Kidney tubule cell (primary cell): ENCODE results near the gene RIMS1.

Source experiments
- DNase-seq: peaks from one replicate; pipeline ENCODE4 v3.0.0-alpha.2; 2018; ENCODE audit warnings: low spot score

Gene RIMS1

DNA sequence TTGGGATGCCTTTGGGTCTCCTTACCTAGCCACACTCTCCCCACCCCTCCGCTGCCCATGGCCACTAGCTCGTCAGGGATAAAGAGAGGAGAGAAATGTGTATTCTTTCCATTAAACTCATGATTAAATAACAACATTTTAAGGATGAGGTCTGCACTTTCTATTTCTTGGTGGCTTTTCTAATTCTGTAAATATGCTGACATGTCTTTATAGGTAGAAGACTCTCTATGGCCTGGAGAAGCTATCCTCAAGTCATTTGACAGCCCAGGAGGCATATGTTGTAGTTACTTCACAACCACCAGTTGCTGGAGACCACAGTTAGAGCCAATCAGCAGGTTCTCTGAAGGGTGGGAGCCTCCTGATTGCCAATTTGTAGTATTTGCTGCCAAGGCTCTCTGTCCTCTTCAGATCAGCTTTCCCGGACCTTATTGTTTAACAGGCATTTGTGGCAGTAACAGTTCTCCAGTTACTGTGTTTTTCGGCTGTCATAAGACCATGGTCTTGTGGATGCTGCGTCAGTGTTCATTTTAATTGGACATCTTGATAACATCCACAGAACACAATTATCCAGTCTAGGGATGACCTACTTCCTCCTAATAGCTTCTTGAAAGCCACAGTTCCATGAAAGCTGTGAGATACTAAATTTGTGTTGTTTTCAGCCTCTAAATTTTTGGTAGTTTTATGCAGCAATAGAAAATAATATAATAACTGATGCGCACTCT, 530.6 kb downstream of the RIMS1 start:
- DNase-seq, result no peak

DNA sequence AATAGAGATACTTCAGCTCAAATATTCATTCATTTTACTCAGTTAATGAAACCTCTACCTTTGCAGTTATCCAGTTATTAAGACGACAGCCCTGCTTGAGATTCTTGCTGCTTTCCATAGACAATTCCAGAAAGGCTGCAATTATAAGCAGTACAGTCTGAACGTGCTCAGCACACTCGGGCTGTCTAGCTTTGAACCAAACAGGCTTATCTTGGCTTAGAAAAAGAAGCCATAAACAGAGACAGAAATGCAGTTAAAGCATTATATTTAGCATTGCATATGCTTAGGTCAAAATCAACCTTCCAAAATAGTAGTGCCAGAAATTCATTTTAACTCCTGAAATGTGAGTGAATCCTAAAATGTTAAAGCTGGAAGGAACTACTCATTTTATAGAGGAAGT, 531.4 kb downstream of the RIMS1 start:
- no peak for DNase-seq

DNA sequence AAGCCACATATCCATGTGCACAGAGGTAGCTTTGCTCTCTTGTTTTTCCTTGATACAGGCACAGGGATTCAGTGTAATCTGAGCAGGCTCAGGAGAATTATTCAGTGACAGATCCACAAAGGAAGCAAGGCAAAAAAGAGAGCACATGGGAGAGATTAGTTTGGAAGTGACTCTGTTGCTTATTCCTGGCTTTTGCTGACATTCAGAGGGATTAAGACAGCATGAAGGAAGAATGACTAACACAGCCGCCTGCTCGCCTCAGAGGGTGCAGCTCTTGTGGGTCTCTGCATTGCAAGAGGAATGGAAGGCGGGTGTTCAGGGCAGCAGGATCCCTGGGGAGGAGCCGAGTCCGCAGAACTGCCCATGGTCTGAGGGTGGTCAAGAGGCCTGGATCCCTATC, 532.1 kb downstream of the RIMS1 start:
- peak; percentile 12 for DNase-seq

DNA sequence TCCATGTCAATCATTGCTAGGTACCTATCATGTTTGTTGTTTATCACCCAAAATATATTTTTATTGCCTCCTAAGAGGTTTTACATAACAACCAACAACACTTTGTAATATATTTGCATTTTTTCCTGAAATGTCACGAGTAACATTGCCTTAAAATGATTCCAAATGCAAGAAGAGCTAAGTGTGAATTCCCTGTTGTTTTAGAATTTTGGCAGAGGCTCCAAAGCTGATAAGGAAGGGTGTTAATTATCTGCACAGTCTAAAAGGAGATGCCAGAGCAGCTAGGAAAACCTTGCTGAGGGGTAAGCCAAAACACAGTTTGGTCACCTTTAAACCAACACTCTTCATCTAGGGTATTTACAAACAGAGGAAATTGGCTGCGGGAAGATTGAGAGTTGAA, 533.6 kb downstream of the RIMS1 start:
- no peak for DNase-seq

DNA sequence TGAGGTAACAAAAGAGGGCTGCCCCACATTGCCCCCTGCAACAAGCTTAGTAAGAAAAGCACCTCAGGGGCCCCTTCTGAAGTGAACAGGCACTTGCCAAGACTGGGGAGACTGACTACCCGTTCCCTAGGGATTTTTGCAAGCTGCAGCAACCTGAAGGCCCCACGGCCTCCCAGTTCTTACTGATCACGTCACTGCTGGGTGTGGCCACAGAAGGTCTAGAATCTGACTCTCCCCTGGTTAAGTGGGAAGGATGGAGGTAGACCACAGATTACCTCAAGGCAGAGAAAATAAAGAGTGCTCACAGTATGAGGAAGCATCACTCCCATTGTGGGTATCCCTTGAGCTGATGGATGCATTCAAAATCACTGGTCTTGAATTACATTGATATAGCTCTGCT, 534.1 kb downstream of the RIMS1 start:
- no peak for DNase-seq

DNA sequence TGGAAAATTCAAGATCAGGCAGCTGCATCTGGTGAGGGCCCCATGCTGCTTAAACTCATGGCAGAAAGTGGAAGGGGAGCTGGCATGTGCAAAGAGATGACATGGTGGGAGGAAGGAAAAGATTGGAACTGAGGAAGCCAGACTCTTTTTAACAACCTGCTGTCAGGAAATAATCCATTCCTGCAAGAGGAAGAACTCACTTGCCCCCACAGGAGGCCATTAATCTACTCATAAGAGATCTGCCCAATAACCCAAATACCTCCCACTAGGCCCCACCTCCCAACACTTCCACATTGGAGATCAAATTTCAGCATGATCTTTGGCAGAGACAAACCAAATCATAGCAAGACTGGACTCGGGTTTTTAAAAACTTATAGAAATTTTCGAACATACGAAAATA, 535.0 kb downstream of the RIMS1 start:
- DNase-seq, result no peak

DNA sequence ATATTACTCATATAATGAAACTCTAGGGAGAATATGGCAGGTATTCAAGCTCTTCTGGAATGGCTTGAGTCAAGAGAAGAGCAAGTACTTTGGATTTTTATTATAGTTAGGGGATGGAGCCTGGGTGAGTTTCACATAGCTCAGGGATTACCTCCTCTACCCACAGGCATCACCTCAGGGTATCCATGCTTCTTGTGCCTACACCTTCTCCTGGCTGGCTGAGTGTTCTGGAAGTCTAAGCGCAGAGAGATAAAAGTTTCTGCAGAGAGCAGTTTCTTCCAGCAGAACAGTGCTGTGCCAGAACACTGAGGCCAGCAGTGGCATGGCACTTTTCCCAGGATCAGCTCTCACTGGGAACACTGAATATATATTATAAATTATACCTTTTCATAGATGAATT, 535.8 kb downstream of the RIMS1 start:
- DNase-seq, result no peak

DNA sequence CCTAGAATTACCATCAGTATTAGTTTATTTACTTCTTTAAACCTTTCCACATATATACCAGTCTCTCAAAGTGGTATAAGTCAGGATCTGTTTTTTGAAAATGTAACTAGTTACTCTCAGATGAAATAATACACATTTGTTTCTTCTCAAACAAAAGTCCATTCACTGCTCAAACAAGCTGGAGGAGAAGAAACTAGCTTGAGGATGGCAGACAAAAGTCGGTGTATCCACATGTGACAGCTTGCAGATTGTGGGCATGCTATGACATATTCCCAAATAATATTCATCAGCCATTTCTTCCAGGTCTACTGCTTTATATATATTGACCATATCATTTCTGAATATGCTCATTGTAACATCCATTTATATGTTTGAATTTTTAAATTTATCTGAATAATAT, 538.1 kb downstream of the RIMS1 start:
- no peak for DNase-seq

DNA sequence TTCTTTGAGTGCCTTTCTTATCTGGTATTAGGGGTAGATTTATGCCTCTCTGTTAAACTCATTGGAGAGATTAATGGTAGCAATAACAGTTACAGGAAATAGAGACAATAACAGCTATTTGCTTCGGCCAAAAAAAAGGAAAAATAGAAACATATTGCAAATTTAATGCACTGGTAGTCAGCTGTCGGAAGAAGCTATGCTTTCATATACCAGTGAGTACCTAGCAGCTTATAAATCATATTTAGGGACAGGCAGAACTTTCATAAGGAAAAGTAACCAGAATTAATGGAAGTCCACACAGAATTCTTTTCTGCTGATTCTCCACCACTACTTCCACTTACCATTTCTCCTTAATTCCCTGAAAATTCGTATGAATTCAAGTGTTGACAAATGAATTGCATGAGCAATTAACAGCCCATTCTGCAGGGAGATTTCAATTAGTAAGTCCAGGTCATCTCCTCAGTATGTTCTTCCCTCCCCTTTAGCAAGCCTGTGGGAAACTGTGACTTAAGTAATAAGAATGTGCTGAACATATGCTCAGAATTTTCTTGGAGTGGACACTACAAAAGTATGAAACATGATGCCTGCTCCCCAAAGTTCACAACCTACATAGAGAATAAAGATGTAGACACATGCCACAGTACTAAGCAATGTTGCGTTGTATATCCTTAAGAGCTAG, 538.8 kb downstream of the RIMS1 start:
- no peak for DNase-seq

DNA sequence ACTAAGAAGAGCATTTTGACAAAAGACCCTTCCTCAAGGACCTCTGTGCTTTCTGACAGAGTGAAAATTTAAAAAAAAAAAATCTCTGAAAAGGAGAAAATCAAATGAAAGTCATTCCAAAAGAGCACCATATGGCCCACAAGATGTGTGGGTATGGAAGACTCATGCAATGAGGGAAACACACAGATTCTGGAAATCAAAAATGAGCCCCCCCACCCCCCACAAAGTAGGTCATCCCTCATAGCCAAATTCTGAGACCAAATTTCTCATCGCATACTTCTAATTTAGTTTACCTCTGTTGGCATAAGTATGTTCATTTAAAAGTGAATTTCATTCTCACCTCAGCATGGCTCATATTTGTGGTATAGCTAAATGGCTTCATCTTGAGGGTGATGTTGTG, 554.3 kb downstream of the RIMS1 start:
- DNase-seq, result no peak

DNA sequence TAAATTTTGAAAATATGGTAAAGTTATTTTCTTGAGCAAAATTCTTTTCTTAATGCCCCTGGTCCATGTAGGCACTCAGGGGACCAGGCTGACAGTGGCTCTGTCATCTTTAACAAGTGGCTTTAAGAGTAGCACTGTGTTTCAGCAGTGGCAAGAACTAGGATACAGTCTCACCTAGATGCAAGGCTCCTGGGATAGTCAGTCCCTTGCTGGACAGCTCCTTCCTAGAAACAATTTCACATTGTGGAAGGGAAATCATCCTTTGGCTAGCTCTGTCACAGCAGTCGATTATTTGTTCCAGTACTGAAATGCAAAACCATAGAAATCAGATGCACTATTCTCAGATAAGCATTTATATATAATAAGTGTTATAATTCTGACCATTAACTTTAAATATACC, 560.1 kb downstream of the RIMS1 start:
- DNase-seq, result no peak
